Calu3 (cell line): ENCODE data around the gene EP400. TPM values are rescaled to one million over a fixed set of nuclear protein-coding genes. Genes with fewer than 3 reads are reported as not detected.

ENCODE experiments used
- BruUV-seq: library from RNA; stranded (reverse); fragments of 400-500 nt; replicated peaks from 2 replicates; lab custom pipeline; 2021; lab: Mats Ljungman, UMichigan
- CTCF ChIA-PET: fragments of 300-600 bp; sonication (Branson Sonifier 250); formaldehyde crosslinking; loops from one replicate; lab custom pipeline; 2022; ENCODE audit warnings: antibody characterized with exemption; lab: Charles Lee
- DNase-seq: peaks from one replicate; pipeline ENCODE4 v3.0.0; 2022
- H3K27ac Mint-ChIP-seq: one replicate; pipeline ENCODE4 v1.8.0; 2022; ENCODE audit warnings: mixed read lengths; ENCODE audit not compliant: unreplicated experiment
- H3K27me3 Mint-ChIP-seq: one replicate; pipeline ENCODE4 v1.8.0; 2022; ENCODE audit warnings: mixed read lengths; ENCODE audit not compliant: unreplicated experiment
- H3K36me3 Mint-ChIP-seq: one replicate; pipeline ENCODE4 v1.8.0; 2022; ENCODE audit warnings: mild to moderate bottlenecking, moderate library complexity, mixed read lengths; ENCODE audit not compliant: insufficient read depth, unreplicated experiment
- H3K4me1 Mint-ChIP-seq: one replicate; pipeline ENCODE4 v1.8.0; 2022; ENCODE audit warnings: mild to moderate bottlenecking, low read depth, mixed read lengths; ENCODE audit not compliant: unreplicated experiment
- H3K4me3 Mint-ChIP-seq: one replicate; pipeline ENCODE4 v1.8.0; 2022; ENCODE audit warnings: mild to moderate bottlenecking, low read depth, moderate library complexity, mixed read lengths; ENCODE audit not compliant: unreplicated experiment
- H3K9me3 Mint-ChIP-seq: one replicate; pipeline ENCODE4 v1.8.0; 2022; ENCODE audit warnings: low read depth, mixed read lengths; ENCODE audit not compliant: unreplicated experiment
- intact Hi-C: fragments of 100-400 bp; cut with micrococcal nuclease; formaldehyde crosslinking; loops from one replicate; pipeline ENCODE4 v1.10.0; 2022; ENCODE audit not compliant: unreplicated experiment
- total RNA-seq: library from RNA; stranded (reverse); gene quantifications from 2 replicates; pipeline ENCODE4 v1.2.3, GENCODE V29; 2022
- TF ChIP-seq, protein P1 (sequence below): fragments of 200-600 bp; IDR thresholded peaks from one replicate; pipeline ENCODE4 v1.8.0; 2022; ENCODE audit warnings: antibody characterized with exemption; ENCODE audit not compliant: unreplicated experiment

EP400 gene
- total RNA-seq, 1 experiment from 2014 or later = 88.7 TPM

DNA sequence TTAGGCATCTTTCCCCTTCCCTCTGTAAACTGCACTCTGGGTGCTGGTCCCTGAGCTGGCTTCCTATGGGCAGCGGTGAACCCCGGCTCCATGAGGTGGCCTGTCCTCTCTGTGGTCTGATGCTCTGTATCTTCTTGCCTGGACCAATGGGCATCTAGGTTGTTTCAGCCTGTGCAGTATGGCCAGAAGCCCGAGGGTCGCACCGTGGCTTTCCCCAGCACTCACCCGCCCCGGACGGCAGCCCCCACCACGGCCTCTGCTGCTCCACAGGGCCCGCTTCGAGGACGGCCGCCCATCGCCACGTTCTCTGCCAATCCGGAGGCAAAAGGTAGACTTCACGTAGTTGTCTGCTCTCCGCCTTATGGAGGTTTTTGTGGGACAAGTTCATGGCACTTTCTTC, 70.1 kb downstream of the EP400 start:
- H3K27ac Mint-ChIP-seq = no peak overlapping the region
- H3K36me3 Mint-ChIP-seq = peaks cover 71% of the 10 kb centered on the region
- no peak overlapping the region for H3K4me3 Mint-ChIP-seq
- no TSS peak for BruUV-seq
- TF ChIP-seq, protein P1, sequence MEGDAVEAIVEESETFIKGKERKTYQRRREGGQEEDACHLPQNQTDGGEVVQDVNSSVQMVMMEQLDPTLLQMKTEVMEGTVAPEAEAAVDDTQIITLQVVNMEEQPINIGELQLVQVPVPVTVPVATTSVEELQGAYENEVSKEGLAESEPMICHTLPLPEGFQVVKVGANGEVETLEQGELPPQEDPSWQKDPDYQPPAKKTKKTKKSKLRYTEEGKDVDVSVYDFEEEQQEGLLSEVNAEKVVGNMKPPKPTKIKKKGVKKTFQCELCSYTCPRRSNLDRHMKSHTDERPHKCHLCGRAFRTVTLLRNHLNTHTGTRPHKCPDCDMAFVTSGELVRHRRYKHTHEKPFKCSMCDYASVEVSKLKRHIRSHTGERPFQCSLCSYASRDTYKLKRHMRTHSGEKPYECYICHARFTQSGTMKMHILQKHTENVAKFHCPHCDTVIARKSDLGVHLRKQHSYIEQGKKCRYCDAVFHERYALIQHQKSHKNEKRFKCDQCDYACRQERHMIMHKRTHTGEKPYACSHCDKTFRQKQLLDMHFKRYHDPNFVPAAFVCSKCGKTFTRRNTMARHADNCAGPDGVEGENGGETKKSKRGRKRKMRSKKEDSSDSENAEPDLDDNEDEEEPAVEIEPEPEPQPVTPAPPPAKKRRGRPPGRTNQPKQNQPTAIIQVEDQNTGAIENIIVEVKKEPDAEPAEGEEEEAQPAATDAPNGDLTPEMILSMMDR = no peak
- H3K4me1 Mint-ChIP-seq = no peaks in the 10 kb centered on the region
- CTCF ChIA-PET = interaction anchor here (0.5 to 1.3 kb wide), 2 partner anchors 53 to 169 kb away, joined by 3 to 5 read pairs; no protein-coding TSS in a partner anchor
- no peak for DNase-seq
- intact Hi-C loops = no loop called here
- no peaks in the 10 kb centered on the region for H3K9me3 Mint-ChIP-seq
- no peaks in the 10 kb centered on the region for H3K27me3 Mint-ChIP-seq

DNA sequence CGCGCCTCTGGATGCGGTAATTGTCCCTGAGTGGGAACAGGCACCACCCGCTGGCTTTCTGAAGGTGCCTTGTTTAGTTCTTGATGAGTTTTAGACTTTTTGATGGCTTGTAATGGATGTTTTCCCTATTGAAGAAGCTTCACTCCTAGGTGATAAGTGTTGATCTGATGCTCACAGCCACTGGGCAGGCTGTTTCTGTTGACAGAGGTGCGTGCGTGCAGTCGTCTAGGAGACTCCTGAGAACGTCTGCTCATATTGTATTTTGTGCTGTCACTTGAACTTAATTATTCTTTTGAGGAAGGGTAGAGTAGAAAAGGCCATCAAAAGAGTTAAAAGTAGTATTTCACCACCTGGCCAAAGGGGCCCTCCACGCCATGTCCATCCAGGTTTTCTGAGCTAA, 70.5 kb downstream of the EP400 start:
- H3K9me3 Mint-ChIP-seq = no peaks in the 10 kb centered on the region
- CTCF ChIA-PET = interaction anchor here (0.5 to 1.3 kb wide), 2 partner anchors 53 to 169 kb away, joined by 3 to 5 read pairs; no protein-coding TSS in a partner anchor
- H3K4me1 Mint-ChIP-seq = no peaks in the 10 kb centered on the region
- H3K4me3 Mint-ChIP-seq = no peak overlapping the region
- no peak for DNase-seq
- TF ChIP-seq, protein P1 = no peak
- no peak overlapping the region for H3K27ac Mint-ChIP-seq
- BruUV-seq = no TSS peak
- peaks cover 71% of the 10 kb centered on the region for H3K36me3 Mint-ChIP-seq
- no peaks in the 10 kb centered on the region for H3K27me3 Mint-ChIP-seq
- intact Hi-C loops = no loop called here

DNA sequence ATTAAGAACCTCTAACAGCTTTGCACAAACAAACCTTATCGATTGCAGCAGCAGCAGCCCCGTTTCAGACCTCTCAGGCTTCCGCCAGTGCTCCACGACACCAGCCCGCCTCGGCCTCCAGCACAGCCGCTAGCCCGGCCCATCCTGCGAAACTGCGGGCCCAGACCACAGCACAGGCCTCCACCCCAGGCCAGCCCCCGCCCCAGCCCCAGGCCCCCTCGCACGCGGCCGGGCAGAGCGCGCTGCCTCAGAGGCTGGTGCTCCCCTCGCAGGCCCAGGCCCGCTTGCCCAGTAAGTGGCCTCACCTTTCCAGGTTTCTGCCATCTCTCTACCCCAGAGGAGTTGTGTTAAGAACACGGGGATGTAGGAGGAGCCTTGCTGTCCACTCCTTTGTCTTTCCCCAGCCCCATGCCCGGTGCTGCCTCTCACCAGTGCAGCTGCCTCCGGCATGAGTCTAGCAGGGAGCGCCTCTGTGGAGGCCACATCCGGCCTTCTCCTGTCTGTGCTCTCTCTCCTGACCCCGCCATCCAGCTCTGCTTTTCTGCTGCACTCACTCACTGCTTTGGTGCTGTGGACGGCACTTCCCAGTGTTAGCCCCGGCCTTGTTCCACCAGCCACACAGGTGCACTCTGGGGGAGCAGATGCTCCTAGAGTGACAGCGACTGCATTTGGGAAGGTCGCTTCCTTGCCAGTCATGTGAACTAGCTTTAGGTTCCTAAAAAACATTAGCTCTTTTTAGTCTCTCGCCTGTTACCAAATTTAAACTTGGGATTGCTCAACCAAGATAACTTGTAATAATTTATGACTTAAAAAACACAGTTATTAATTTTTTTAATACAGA, 71.5 kb downstream of the EP400 start:
- no peaks in the 10 kb centered on the region for H3K27me3 Mint-ChIP-seq
- BruUV-seq = no TSS peak
- intact Hi-C loops = no loop called here
- CTCF ChIA-PET = interaction anchor here (1.3 kb wide), 1 partner anchor 170 kb away, joined by 3 read pairs; no protein-coding TSS in a partner anchor
- H3K27ac Mint-ChIP-seq = no peak overlapping the region
- no peak overlapping the region for H3K4me3 Mint-ChIP-seq
- H3K4me1 Mint-ChIP-seq = no peaks in the 10 kb centered on the region
- H3K36me3 Mint-ChIP-seq = peaks cover 76% of the 10 kb centered on the region
- TF ChIP-seq, protein P1 = no peak
- DNase-seq = no peak
- H3K9me3 Mint-ChIP-seq = no peaks in the 10 kb centered on the region

DNA sequence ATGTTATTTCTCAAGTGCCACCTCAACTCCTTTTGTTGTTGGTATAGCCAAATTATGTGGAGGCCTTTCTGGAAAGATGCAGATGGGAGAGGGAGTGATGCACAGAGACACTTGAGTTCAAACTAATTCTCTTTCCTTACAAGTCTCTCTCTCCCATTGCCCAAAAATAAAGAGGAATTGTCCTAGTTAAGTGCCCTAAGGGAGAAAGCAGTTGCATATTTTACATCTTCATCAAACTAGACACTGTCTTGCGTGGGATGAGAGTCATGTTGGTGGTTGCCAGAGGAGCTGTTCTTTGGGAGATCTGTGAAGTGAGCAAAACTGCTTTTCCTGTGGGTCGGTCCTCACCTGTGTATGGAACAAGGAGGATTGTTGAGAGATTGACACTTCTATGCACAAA, 72.2 kb downstream of the EP400 start:
- Mint-ChIP-seq H3K36me3 (peaks cover 75% of the 10 kb centered on the region), H3K27me3 (no peaks in the 10 kb centered on the region), H3K9me3 (no peaks in the 10 kb centered on the region), H3K4me1 (no peaks in the 10 kb centered on the region), H3K4me3 (no peak overlapping the region), H3K27ac (no peak overlapping the region)
- BruUV-seq = no TSS peak
- CTCF ChIA-PET = no interaction called here
- TF ChIP-seq, protein P1 = no peak
- intact Hi-C loops = no loop called here
- DNase-seq = no peak
